GM19463 (cell line): Measurements from ENCODE around the gene TBC1D10A.
"Not testable (repeated sequence)": the region's sequence is repeated elsewhere in the genome, so short reads cannot be mapped to it uniquely, and the experiment has no call there.

Experiments
- ATAC-seq: cut with Tn5 transposase; IDR thresholded peaks from one replicate; pipeline ENCODE4 v1.9.1; 2021; ENCODE audit warnings: mild to moderate bottlenecking, moderate library complexity; ENCODE audit not compliant: unreplicated experiment

Gene TBC1D10A

GRCh38 chr22:30348404-30348803 is 21.7 kb upstream of the TBC1D10A start:
- ATAC-seq, result no peak

GRCh38 chr22:30347255-30347892 is 20.6 kb upstream of the TBC1D10A start:
- no peak for ATAC-seq

GRCh38 chr22:30344447-30345200 is 17.9 kb upstream of the TBC1D10A start:
- no peak for ATAC-seq

- no peak for ATAC-seq
Observed at GRCh38 chr22:30340911-30341685, 14.4 kb upstream of the TBC1D10A start.

GRCh38 chr22:30338802-30339201 is 12.1 kb upstream of the TBC1D10A start:
- no peak for ATAC-seq

- ATAC-seq, result not testable (repeated sequence)
Observed at GRCh38 chr22:30338341-30338740, 11.6 kb upstream of the TBC1D10A start.

GRCh38 chr22:30337461-30337778 is 10.7 kb upstream of the TBC1D10A start:
- no peak for ATAC-seq

- ATAC-seq, result no peak
Observed at GRCh38 chr22:30336752-30337460, 10.2 kb upstream of the TBC1D10A start.

GRCh38 chr22:30335236-30335635 is 8.5 kb upstream of the TBC1D10A start:
- ATAC-seq, result no peak

GRCh38 chr22:30334646-30335045 is 7.9 kb upstream of the TBC1D10A start:
- no peak for ATAC-seq

GRCh38 chr22:30333707-30334087 is 7.0 kb upstream of the TBC1D10A start:
- ATAC-seq, result no peak

GRCh38 chr22:30332994-30333706 is 6.4 kb upstream of the TBC1D10A start:
- ATAC-seq, result no peak

- no peak for ATAC-seq
Observed at GRCh38 chr22:30332551-30332950, 5.8 kb upstream of the TBC1D10A start.

- no peak for ATAC-seq
Observed at GRCh38 chr22:30328466-30329049, 1.8 kb upstream of the TBC1D10A start.

GRCh38 chr22:30327864-30328345 is 1.2 kb upstream of the TBC1D10A start:
- ATAC-seq, result no peak

- ATAC-seq, result peak; percentile 31
Observed at GRCh38 chr22:30326255-30326705, 461 bp downstream of the TBC1D10A start.

- no peak for ATAC-seq
Observed at GRCh38 chr22:30325724-30326254, 952 bp downstream of the TBC1D10A start.

GRCh38 chr22:30325065-30325720 is 1.5 kb downstream of the TBC1D10A start:
- ATAC-seq, result no peak

- ATAC-seq, result no peak
Observed at GRCh38 chr22:30324014-30324730, 2.6 kb downstream of the TBC1D10A start.
